HepG2 (cell line): ENCODE data around the gene TMEM141. TPM values are rescaled to one million over a fixed set of nuclear protein-coding genes. Genes with fewer than 3 reads are reported as not detected.

Experiments
- CENPBD1 ChIP-seq: sonication (generic); formaldehyde crosslinking; IDR thresholded peaks from 2 replicates; pipeline ENCODE4 v1.8.0; 2022; ENCODE audit warnings: missing genetic modification reagents, low read depth, mild to moderate bottlenecking, borderline replicate concordance
- ERF ChIP-seq: IDR thresholded peaks from 2 replicates; pipeline ENCODE4 v1.6.1; 2018; ENCODE audit warnings: missing biosample characterization, missing genetic modification reagents
- FOXA3 ChIP-seq: IDR thresholded peaks from 2 replicates; pipeline ENCODE4 v1.6.1; 2016; ENCODE audit warnings: missing genetic modification reagents, missing compliant biosample characterization
- GATA4 ChIP-seq: sonication (generic); IDR thresholded peaks from 2 replicates; pipeline ENCODE4 v1.6.1; 2016; ENCODE audit warnings: antibody characterized with exemption, low read depth, borderline replicate concordance
- HIC2 ChIP-seq: sonication (generic); formaldehyde crosslinking; IDR thresholded peaks from 2 replicates; pipeline ENCODE4 v1.9.0; 2022; ENCODE audit warnings: low read depth, missing genetic modification reagents
- KAT8 ChIP-seq: IDR thresholded peaks from 2 replicates; pipeline ENCODE4 v1.6.1; 2016; ENCODE audit warnings: missing genetic modification reagents, missing compliant biosample characterization
- PITX1 ChIP-seq: sonication (generic); formaldehyde crosslinking; IDR thresholded peaks from 2 replicates; pipeline ENCODE4 v1.5.1; 2020; ENCODE audit warnings: mild to moderate bottlenecking, missing genetic modification reagents
- SOX5 ChIP-seq: IDR thresholded peaks from 2 replicates; pipeline ENCODE4 v1.6.1; 2016; ENCODE audit warnings: borderline replicate concordance
- TEAD3 ChIP-seq: optimal IDR thresholded peaks from 2 replicates; pipeline ENCODE3; 2016; ENCODE audit warnings: borderline replicate concordance
- TFAP4 ChIP-seq: sonication (generic); IDR thresholded peaks from 2 replicates; pipeline ENCODE4 v1.6.1; 2016; ENCODE audit warnings: low read depth, borderline replicate concordance
- ZNF296 ChIP-seq: sonication (generic); formaldehyde crosslinking; conservative IDR thresholded peaks from 2 replicates; pipeline ENCODE4 v1.5.0; 2020; ENCODE audit warnings: mild to moderate bottlenecking, missing genetic modification reagents
- ZNF598 ChIP-seq: sonication (generic); formaldehyde crosslinking; IDR thresholded peaks from 2 replicates; pipeline ENCODE4 v1.5.1; 2020; ENCODE audit warnings: mild to moderate bottlenecking, missing genetic modification reagents, borderline replicate concordance
- ZUFSP ChIP-seq: sonication (generic); formaldehyde crosslinking; IDR thresholded peaks from 2 replicates; pipeline ENCODE4 v1.9.0; 2021; ENCODE audit warnings: missing genetic modification reagents, mild to moderate bottlenecking, borderline replicate concordance
- polyA plus RNA-seq, 8 experiments: library from polyadenylated mRNA; depleted of rRNA in 3 of 8; stranded (reverse) in 7 of 8; unstranded in 1 of 8; fragments of >200 nt; fragmentation: Illumina TruSeq in 4 of 8; extraction: Trizol in 4 of 8; gene quantifications; 2 replicates each; pipeline versions ENCODE4 v1.2.1 to v1.2.3, GENCODE V29; 2011 to 2016; ENCODE audit warnings: low read depth in 4 of 8, missing spikeins in 1 of 8, mixed read lengths in 1 of 8; ENCODE audit not compliant: insufficient read depth in 1 of 8
- total RNA-seq, 5 experiments: library from RNA; depleted of rRNA; stranded (reverse); fragments of >200 nt; fragmentation: Illumina TruSeq; extraction: Trizol; gene quantifications; 2 replicates each; pipeline ENCODE4 v1.2.3, GENCODE V29; 2016; ENCODE audit warnings: low read depth in 1 of 5
- TF ChIP-seq, protein P1 (sequence below): IDR thresholded peaks from 2 replicates; pipeline ENCODE4 v1.6.1; 2016
- TF ChIP-seq, protein P2 (sequence below): sonication (generic); formaldehyde crosslinking; IDR thresholded peaks from 2 replicates; pipeline ENCODE4 v1.8.0; 2022; ENCODE audit warnings: low read depth, missing genetic modification reagents
- TF ChIP-seq, protein P3 (sequence below): sonication (generic); formaldehyde crosslinking; IDR thresholded peaks from 2 replicates; pipeline ENCODE4 v1.5.1; 2020; ENCODE audit warnings: missing genetic modification reagents, mild to moderate bottlenecking, borderline replicate concordance

The TMEM141 gene
- total and polyA plus RNA-seq, 2 of the 13 experiments (the other 11 are each of a cell fraction or from before 2014, with no cell fraction given): 81.0 to 202 TPM

DNA sequence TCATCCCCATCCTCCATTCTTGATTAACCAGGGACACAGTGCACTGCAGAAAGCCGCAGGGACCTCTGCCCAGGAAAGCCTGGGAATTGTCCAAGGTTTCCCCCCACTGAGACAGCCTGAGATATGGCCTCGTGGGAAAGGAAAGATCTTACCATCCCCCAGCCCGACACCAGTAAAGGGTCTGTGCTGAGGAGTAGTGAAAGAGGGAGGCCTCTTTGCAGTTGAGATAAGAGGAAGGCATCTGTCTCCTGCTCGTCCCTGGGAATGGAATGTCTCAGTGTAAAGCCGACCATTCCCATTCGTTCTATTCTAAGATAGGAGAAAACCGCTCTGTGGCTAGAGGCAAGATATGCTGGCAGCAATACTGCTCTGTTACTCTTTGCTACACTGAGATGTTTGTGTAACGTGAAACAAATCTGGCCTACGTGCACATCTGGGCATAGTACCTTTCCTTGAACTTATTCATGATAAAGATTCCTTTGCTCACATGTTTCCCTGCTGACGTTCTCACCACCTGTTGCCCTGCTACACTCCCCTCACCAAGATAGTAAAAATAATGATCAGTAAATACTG lies 5.7 kb downstream of the TMEM141 start (continued):
- TF ChIP-seq TFAP4 (peak; percentile 56; the same call in 1 of the 2 replicates), GATA4 (peak; percentile 22; the same call in 1 of the 2 replicates), FOXA3 (CRISPR knock-in tag) (peak; percentile 49; the same call in 1 of the 2 replicates), HIC2 (CRISPR knock-in tag) (peak; percentile 39; the same call in 1 of the 2 replicates), TEAD3 (CRISPR knock-in tag) (peak; percentile 27), ZUFSP (0 out of 2 replicates have a peak, but pooled peaks have one; percentile 42), PITX1 (CRISPR knock-in tag) (0 out of 2 replicates have a peak, but pooled peaks have one; percentile 15), ZNF296 (CRISPR knock-in tag) (0 out of 2 replicates have a peak, but pooled peaks have one; percentile 25), SOX5 (CRISPR knock-in tag) (peak; percentile 30; the same call in 1 of the 2 replicates), ZNF598 (CRISPR knock-in tag) (0 out of 2 replicates have a peak, but pooled peaks have one; percentile 10), KAT8 (0 out of 2 replicates have a peak, but pooled peaks have one; percentile 15), ERF (peak; percentile 28; the same call in 1 of the 2 replicates), CENPBD1 (CRISPR knock-in tag) (0 out of 2 replicates have a peak, but pooled peaks have one; percentile 61)
- TF ChIP-seq, protein P1, sequence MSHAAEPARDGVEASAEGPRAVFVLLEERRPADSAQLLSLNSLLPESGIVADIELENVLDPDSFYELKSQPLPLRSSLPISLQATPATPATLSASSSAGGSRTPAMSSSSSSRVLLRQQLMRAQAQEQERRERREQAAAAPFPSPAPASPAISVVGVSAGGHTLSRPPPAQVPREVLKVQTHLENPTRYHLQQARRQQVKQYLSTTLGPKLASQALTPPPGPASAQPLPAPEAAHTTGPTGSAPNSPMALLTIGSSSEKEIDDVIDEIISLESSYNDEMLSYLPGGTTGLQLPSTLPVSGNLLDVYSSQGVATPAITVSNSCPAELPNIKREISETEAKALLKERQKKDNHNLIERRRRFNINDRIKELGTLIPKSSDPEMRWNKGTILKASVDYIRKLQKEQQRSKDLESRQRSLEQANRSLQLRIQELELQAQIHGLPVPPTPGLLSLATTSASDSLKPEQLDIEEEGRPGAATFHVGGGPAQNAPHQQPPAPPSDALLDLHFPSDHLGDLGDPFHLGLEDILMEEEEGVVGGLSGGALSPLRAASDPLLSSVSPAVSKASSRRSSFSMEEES (CRISPR knock-in tag): peak; percentile 40; the same call in 1 of the 2 replicates
- TF ChIP-seq, protein P2, sequence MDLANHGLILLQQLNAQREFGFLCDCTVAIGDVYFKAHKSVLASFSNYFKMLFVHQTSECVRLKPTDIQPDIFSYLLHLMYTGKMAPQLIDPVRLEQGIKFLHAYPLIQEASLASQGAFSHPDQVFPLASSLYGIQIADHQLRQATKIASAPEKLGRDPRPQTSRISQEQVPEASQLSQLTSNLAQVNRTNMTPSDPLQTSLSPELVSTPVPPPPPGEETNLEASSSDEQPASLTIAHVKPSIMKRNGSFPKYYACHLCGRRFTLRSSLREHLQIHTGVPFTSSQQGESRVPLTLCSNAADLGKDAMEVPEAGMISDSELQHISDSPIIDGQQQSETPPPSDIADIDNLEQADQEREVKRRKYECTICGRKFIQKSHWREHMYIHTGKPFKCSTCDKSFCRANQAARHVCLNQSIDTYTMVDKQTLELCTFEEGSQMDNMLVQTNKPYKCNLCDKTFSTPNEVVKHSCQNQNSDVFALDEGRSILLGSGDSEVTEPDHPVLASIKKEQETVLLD: 0 out of 2 replicates have a peak, but pooled peaks have one; percentile 23
- TF ChIP-seq, protein P3, sequence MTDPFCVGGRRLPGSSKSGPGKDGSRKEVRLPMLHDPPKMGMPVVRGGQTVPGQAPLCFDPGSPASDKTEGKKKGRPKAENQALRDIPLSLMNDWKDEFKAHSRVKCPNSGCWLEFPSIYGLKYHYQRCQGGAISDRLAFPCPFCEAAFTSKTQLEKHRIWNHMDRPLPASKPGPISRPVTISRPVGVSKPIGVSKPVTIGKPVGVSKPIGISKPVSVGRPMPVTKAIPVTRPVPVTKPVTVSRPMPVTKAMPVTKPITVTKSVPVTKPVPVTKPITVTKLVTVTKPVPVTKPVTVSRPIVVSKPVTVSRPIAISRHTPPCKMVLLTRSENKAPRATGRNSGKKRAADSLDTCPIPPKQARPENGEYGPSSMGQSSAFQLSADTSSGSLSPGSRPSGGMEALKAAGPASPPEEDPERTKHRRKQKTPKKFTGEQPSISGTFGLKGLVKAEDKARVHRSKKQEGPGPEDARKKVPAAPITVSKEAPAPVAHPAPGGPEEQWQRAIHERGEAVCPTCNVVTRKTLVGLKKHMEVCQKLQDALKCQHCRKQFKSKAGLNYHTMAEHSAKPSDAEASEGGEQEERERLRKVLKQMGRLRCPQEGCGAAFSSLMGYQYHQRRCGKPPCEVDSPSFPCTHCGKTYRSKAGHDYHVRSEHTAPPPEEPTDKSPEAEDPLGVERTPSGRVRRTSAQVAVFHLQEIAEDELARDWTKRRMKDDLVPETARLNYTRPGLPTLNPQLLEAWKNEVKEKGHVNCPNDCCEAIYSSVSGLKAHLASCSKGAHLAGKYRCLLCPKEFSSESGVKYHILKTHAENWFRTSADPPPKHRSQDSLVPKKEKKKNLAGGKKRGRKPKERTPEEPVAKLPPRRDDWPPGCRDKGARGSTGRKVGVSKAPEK (CRISPR knock-in tag): 0 out of 2 replicates have a peak, but pooled peaks have one; percentile 27
